ENCODE measurements around the gene RAPGEF1.

RAPGEF1 gene

DNA sequence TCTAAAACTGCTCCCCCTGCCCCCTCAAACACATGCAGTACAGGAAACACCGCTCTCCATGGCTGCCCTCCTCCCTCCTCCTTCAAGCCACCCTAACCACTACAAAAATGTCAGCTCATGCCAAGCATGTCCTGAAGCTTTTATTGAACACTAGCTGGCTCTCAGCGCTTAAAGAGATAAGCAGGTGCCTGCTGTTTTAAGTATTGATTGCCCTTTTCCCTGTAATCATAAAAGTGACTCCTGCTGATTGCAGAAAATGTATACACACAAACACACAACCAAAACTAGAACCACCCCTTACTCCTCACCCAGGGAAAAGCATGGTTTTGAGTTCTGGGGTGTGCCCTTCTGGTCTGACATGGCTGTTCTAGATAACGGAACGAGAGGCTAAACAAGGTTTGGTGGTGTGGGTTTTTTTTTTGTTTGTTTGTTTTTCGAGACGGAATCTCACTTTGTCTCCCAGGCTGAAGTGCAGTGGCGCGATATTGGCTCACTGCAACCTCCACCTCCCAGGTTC, 205.1 kb downstream of the RAPGEF1 start:
- Histone ChIP-seq H3K9me2 (replicated peaks; ENCODE audit: insufficient read depth, low read length) (no peaks in the 10 kb centered on the region), H3K9me3 (ENCODE audit: insufficient read depth, low read length) (no peaks in the 10 kb centered on the region), H3K9ac (ENCODE audit: low read length) (no peak overlapping the region), H3K27me3 (ENCODE audit: low read length) (no peaks in the 10 kb centered on the region), H3K4me2 (ENCODE audit: low read depth, low read length, poor library complexity, severe bottlenecking) (no peak overlapping the region), H3F3A (ENCODE audit: insufficient read depth) (no peaks in the 10 kb centered on the region), H3K36me3 (ENCODE audit: low read length) (no peaks in the 10 kb centered on the region), H2AFZ (ENCODE audit: low read depth, low read length, severe bottlenecking) (no peak overlapping the region), H3K79me2 (ENCODE audit: insufficient read depth, low read length) (peaks cover 11% of the 10 kb centered on the region), H3K4me3 (ENCODE audit: insufficient read depth, low read length, poor library complexity, severe bottlenecking) (no peak overlapping the region), H3K27ac (ENCODE audit: low read depth, low read length) (no peak overlapping the region), H4K20me1 (ENCODE audit: low read depth, low read length) (no peaks in the 10 kb centered on the region)
- TF ChIP-seq EZH2phosphoT487 (conservative IDR thresholded peaks at IDR 0.05; ENCODE audit: low read length), result no peak
- TF ChIP-seq, protein P1, sequence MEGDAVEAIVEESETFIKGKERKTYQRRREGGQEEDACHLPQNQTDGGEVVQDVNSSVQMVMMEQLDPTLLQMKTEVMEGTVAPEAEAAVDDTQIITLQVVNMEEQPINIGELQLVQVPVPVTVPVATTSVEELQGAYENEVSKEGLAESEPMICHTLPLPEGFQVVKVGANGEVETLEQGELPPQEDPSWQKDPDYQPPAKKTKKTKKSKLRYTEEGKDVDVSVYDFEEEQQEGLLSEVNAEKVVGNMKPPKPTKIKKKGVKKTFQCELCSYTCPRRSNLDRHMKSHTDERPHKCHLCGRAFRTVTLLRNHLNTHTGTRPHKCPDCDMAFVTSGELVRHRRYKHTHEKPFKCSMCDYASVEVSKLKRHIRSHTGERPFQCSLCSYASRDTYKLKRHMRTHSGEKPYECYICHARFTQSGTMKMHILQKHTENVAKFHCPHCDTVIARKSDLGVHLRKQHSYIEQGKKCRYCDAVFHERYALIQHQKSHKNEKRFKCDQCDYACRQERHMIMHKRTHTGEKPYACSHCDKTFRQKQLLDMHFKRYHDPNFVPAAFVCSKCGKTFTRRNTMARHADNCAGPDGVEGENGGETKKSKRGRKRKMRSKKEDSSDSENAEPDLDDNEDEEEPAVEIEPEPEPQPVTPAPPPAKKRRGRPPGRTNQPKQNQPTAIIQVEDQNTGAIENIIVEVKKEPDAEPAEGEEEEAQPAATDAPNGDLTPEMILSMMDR (IDR thresholded peaks at IDR 0.05; ENCODE audit: insufficient read depth, low read length, poor library complexity, severe bottlenecking), result no peak

DNA sequence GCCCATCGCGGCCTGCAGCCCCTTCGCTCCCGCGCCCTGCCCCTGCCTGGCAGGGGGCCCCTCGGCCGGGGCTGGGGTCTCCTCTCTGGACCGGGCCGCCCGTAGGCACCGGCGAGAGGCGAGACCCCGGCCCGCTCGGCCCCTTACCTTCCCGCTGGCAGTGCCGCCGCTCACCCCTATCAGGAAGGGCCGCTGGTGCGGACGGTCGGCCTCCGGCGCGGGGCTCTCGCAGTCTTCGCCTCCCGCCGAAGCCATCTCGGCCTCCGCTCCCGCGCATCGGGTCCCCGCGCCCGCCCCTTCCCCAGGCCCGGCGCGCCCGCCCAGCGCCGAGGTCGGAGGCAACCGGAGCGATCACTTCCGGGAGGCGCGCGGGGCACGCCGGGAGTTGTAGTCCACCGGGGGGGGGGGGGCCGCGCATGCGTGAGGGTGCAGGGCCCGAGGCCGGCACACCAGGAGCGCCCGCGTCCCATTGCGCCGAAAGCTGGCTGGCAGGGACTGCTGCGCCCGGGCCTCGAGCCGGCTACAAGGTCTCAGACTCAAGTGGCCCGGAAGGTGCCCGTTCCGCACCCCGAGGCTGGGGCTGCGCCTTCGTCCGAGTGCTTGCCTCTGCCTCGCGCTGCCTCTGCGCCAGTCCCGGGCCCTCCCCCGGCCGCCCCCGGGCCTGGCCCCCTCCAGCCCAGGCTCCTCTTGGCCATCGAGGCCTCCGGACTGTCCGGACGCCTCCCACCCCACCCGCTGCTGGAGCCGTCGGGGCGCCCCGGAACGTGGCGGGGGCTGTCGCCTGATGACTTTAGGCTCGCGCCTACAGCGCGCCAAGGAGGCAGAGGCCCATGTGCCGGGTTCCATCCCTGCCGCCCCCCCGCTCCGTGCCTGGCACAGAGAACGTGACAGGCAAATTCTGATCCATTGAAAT, 208.7 kb downstream of the RAPGEF1 start, which contains the start of gene UCK1:
TSS of gene UCK1 (minus strand) at position 344 of the 913 bp plus-strand sequence. CDS start at position 255, 89 bp downstream.
- peak within 1 kb of the TSS; percentile 96 for H2AFZ ChIP-seq (ENCODE audit: low read depth, low read length, severe bottlenecking)
- no peaks in the 10 kb centered on the region for H3F3A ChIP-seq (ENCODE audit: insufficient read depth)
- H3K79me2 ChIP-seq (ENCODE audit: insufficient read depth, low read length), result peaks cover 11% of the 10 kb centered on the region
- peak within 1 kb of the TSS; percentile 82 for H3K4me2 ChIP-seq (ENCODE audit: low read depth, low read length, poor library complexity, severe bottlenecking)
- no peak for TF ChIP-seq EZH2phosphoT487 (conservative IDR thresholded peaks at IDR 0.05; ENCODE audit: low read length)
- TF ChIP-seq, protein P1 (IDR thresholded peaks at IDR 0.05; ENCODE audit: insufficient read depth, low read length, poor library complexity, severe bottlenecking), result no peak
- H3K9ac ChIP-seq (ENCODE audit: low read length), result peak within 1 kb of the TSS; percentile 95
- no peaks in the 10 kb centered on the region for H3K9me2 ChIP-seq (replicated peaks; ENCODE audit: insufficient read depth, low read length)
- no peaks in the 10 kb centered on the region for H3K9me3 ChIP-seq (ENCODE audit: insufficient read depth, low read length)
- no peaks in the 10 kb centered on the region for H4K20me1 ChIP-seq (ENCODE audit: low read depth, low read length)
- peak within 1 kb of the TSS; percentile 49 for H3K27ac ChIP-seq (ENCODE audit: low read depth, low read length)
- H3K4me3 ChIP-seq (ENCODE audit: insufficient read depth, low read length, poor library complexity, severe bottlenecking), result peak within 1 kb of the TSS; percentile 74
- no peaks in the 10 kb centered on the region for H3K36me3 ChIP-seq (ENCODE audit: low read length)
- no peaks in the 10 kb centered on the region for H3K27me3 ChIP-seq (ENCODE audit: low read length)

DNA sequence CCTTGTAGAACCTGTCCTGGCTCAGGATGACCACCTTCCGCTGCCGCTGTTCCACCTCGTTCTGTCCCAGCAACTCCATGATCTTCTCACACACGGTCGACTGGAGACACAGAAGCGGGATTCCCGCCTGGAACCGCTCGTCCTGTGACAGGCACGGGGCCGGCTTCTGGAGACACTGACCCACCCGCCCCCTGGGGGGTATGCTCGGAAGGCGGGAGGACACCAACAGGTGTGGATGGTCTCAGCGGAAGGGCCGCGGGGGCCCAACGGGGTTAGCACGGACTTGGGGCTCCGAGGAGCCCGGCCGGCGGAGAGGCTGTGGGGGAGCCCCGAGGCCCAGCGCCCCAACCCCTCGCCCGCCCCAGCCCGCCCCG, 209.3 kb downstream of the RAPGEF1 start:
- Histone ChIP-seq H2AFZ (ENCODE audit: low read depth, low read length, severe bottlenecking) (peak overlapping the region; percentile 56), H3K9me2 (replicated peaks; ENCODE audit: insufficient read depth, low read length) (no peaks in the 10 kb centered on the region), H3K9ac (ENCODE audit: low read length) (peak overlapping the region; percentile 95), H3K9me3 (ENCODE audit: insufficient read depth, low read length) (no peaks in the 10 kb centered on the region), H3K27ac (ENCODE audit: low read depth, low read length) (peak overlapping the region; percentile 49), H3F3A (ENCODE audit: insufficient read depth) (no peaks in the 10 kb centered on the region), H4K20me1 (ENCODE audit: low read depth, low read length) (no peaks in the 10 kb centered on the region), H3K4me2 (ENCODE audit: low read depth, low read length, poor library complexity, severe bottlenecking) (peak overlapping the region; percentile 82), H3K27me3 (ENCODE audit: low read length) (no peaks in the 10 kb centered on the region), H3K4me3 (ENCODE audit: insufficient read depth, low read length, poor library complexity, severe bottlenecking) (peak overlapping the region; percentile 74), H3K36me3 (ENCODE audit: low read length) (no peaks in the 10 kb centered on the region), H3K79me2 (ENCODE audit: insufficient read depth, low read length) (peaks cover 11% of the 10 kb centered on the region)
- no peak for TF ChIP-seq EZH2phosphoT487 (conservative IDR thresholded peaks at IDR 0.05; ENCODE audit: low read length)
- TF ChIP-seq, protein P1 (IDR thresholded peaks at IDR 0.05; ENCODE audit: insufficient read depth, low read length, poor library complexity, severe bottlenecking), result no peak

All from SU-DHL-6 (cell line).